Gastrocnemius medialis (tissue), 4 donors: Measurements from ENCODE around the gene ACKR2. TPM values are rescaled to one million over a fixed set of nuclear protein-coding genes. Genes with fewer than 3 reads are reported as not detected.

ENCODE experiments used
- ATAC-seq, 2 donors: fragments of 150-250 bp; one replicate each; pipeline ENCODE4 v1.9.1; 2016
- DNase-seq, 2 donors: peaks; one replicate each; pipeline ENCODE4 v3.0.0-alpha.2; 2019
- H3K27ac ChIP-seq, 4 donors: fragments of 200-600 bp; sonication (generic); 1 replicate in 1 of 4; 2 replicates in 3 of 4; pipeline ENCODE4 v1.5.1; 2016 to 2018; ENCODE audit warnings: mild to moderate bottlenecking in 2 of 4, moderate library complexity in 1 of 4
- H3K27me3 ChIP-seq, 3 donors: fragments of 200-600 bp; sonication (generic) in 2 of 3; 1 replicate in 1 of 3; 2 replicates in 2 of 3; pipeline versions ENCODE4 v1.5.1 to v1.6.0; 2016 to 2019; ENCODE audit warnings: mild to moderate bottlenecking in 1 of 3, moderate library complexity in 1 of 3
- H3K36me3 ChIP-seq, 2 donors: fragments of 200-600 bp; sonication (generic) in 1 of 2; one replicate each; pipeline ENCODE4 v1.5.1; 2017 to 2018
- H3K4me1 ChIP-seq, 2 donors: fragments of 200-600 bp; sonication (generic) in 1 of 2; one replicate each; pipeline ENCODE4 v1.5.1; 2016 to 2017; ENCODE audit warnings: mild to moderate bottlenecking in 2 of 2
- H3K4me3 ChIP-seq, 4 donors: fragments of 200-600 bp; sonication (generic) in 3 of 4; 1 replicate in 1 of 4; 2 replicates in 3 of 4; pipeline ENCODE4 v1.5.1; 2016 to 2019; ENCODE audit warnings: mild to moderate bottlenecking in 2 of 4
- H3K9me3 ChIP-seq, 3 donors: fragments of 200-600 bp; sonication (generic) in 2 of 3; 1 replicate in 1 of 3; 2 replicates in 2 of 3; pipeline ENCODE4 v1.5.1; 2016 to 2019
- CTCF ChIP-seq, 5 experiments: fragments of 450-650 bp in 3 of 5; fragments of 200-600 bp in 2 of 5; sonication (generic) in 2 of 5; IDR thresholded peaks in 4 of 5; conservative IDR thresholded peaks in 1 of 5; 1 replicate in 4 of 5; 2 replicates in 1 of 5; pipeline ENCODE4 v1.5.1; 2016 to 2019; ENCODE audit warnings: antibody characterized with exemption in 5 of 5, mild to moderate bottlenecking in 3 of 5, moderate library complexity in 3 of 5
- POLR2A ChIP-seq, 2 donors: fragments of 450-650 bp; IDR thresholded peaks; one replicate each; pipeline ENCODE4 v1.6.1; 2017; ENCODE audit warnings: antibody characterized with exemption in 2 of 2, mild to moderate bottlenecking in 2 of 2, moderate library complexity in 2 of 2
- in situ Hi-C, 4 donors: fragments of 200-750 bp; cut with MboI; loops; one replicate each; pipeline versions ENCODE4 v1.15.0 to v1.8.0; 2017; ENCODE audit warnings: low sequenced_read_pairs in 4 of 4
- intact Hi-C: fragments of 100-400 bp; cut with DNase I; formaldehyde crosslinking; loops from one replicate; pipeline ENCODE4 v1.15.1; 2023; ENCODE audit warnings: low total_unique reads
- total RNA-seq, 4 donors: library from RNA; depleted of rRNA; stranded (reverse); fragments of >200 nt; gene quantifications; one replicate each; pipeline versions ENCODE4 v1.1.0 to v1.2.3, GENCODE V29; 2016

The ACKR2 gene
- total RNA-seq, 4 donors from 2014 or later: 0.23 to 1.1 (median 0.51) TPM; not detected in 1

DNA sequence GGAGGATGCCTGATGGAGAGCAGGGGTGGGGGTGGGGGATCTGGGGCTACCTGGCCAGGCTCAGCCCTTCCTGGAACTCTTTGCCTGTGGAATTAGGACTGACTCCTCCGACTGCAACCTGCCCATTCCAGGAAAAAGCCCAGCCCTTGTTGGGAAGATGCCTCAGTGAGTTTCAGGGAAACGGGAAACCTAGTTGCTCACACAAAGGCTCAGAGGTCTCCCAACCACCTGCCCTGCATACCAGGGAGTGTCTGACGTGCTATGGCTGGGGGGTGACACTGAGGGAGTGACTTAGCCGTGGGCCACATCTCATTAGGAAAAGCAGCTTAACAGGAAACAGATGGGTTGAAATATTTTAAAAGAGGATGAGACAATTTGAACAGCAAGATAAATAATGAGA is 38.5 kb downstream of the ACKR2 start:
- ATAC-seq: no peak
- in situ Hi-C loops (no loop called here), intact Hi-C loops (no loop called here)

GRCh38 chr3:42849017-42849416 is 39.8 kb downstream of the ACKR2 start:
- in situ Hi-C loops: no loop called here
- H3K4me1 ChIP-seq: peaks cover 21 to 38% of the 10 kb centered on the region in 2 donors
- peak overlapping the region; percentile 57 to 82 (median 63) for H3K27ac ChIP-seq
- no peak for TF ChIP-seq POLR2A (IDR thresholded peaks at IDR 0.05)
- no peak for TF ChIP-seq CTCF (IDR thresholded peaks at IDR 0.05 in 4 of 5, conservative IDR thresholded peaks at IDR 0.05 in 1 of 5)
- no peak overlapping the region for H3K4me3 ChIP-seq
- H3K27me3 ChIP-seq: no peaks in the 10 kb centered on the region
- no peaks in the 10 kb centered on the region for H3K9me3 ChIP-seq
- intact Hi-C loops: no loop called here
- ATAC-seq (peak; percentile 86 to 87), DNase-seq (peak; percentile 54 to 55)
- no peaks in the 10 kb centered on the region for H3K36me3 ChIP-seq

More for the DNA sequence above, 38.5 kb downstream of the ACKR2 start:
- H3K27me3 ChIP-seq: no peaks in the 10 kb centered on the region
- H3K36me3 ChIP-seq: no peaks in the 10 kb centered on the region
- TF ChIP-seq CTCF (IDR thresholded peaks at IDR 0.05 in 4 of 5, conservative IDR thresholded peaks at IDR 0.05 in 1 of 5) (no peak), POLR2A (IDR thresholded peaks at IDR 0.05) (no peak)
- peaks cover 12 to 27% of the 10 kb centered on the region in 2 donors for H3K4me1 ChIP-seq
- H3K27ac ChIP-seq: peak overlapping the region in 2 of 4 donors; percentile 9 to 43
- no peaks in the 10 kb centered on the region for H3K9me3 ChIP-seq
- no peak for DNase-seq
- H3K4me3 ChIP-seq: no peak overlapping the region

- no peak overlapping the region for H3K4me3 ChIP-seq
- no peaks in the 10 kb centered on the region for H3K27me3 ChIP-seq
- H3K9me3 ChIP-seq: no peaks in the 10 kb centered on the region
- no peak for TF ChIP-seq CTCF (IDR thresholded peaks at IDR 0.05 in 4 of 5, conservative IDR thresholded peaks at IDR 0.05 in 1 of 5)
- in situ Hi-C loops (no loop called here), intact Hi-C loops (no loop called here)
- H3K36me3 ChIP-seq: no peaks in the 10 kb centered on the region
- no peak for DNase-seq
- no peak overlapping the region for H3K27ac ChIP-seq
- no peak for ATAC-seq
- peaks cover 21 to 40% of the 10 kb centered on the region in 2 donors for H3K4me1 ChIP-seq
Measured at GRCh38 chr3:42850263-42850662, 41.0 kb downstream of the ACKR2 start.

DNA sequence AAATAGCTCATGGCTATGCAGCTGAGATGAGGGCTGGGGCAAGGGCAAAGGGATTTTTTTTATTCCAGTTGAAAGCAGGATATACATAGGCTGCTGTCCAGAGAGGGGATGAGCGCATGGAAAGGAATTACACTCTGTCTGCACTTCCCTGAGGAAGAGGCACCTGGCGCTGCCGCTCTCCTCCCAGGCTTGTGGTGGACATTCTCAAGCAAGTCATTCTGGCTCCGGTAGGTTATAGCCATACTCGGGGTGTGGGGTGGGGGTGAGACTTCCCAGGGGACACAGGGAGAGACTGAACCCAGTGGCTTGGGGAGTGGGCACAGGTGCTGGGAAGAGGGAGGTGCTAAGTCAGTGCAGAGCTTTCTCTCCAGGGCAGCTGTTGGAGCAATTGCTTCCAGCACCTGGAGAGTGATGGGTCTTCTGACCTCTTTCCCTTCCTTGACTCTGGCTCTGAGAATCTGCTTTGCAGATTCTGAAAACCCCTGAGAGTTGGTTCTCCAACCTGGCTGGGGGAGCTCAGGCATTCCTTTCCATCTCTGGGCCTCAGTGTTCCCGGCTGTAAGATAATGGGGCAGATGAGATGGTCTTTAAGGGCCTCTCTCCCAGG is 42.1 kb downstream of the ACKR2 start:
- DNase-seq: no peak
- TF ChIP-seq POLR2A (IDR thresholded peaks at IDR 0.05): no peak
- TF ChIP-seq CTCF (IDR thresholded peaks at IDR 0.05 in 4 of 5, conservative IDR thresholded peaks at IDR 0.05 in 1 of 5): no peak
- H3K9me3 ChIP-seq: no peaks in the 10 kb centered on the region
- no peaks in the 10 kb centered on the region for H3K27me3 ChIP-seq
- no peak overlapping the region for H3K4me3 ChIP-seq
- no peaks in the 10 kb centered on the region for H3K36me3 ChIP-seq
- H3K27ac ChIP-seq: peak overlapping the region in 1 of 4 donors; percentile 47
- peaks cover 16 to 35% of the 10 kb centered on the region in 2 donors for H3K4me1 ChIP-seq
- intact Hi-C loops (no loop called here), in situ Hi-C loops (no loop called here)
- no peak for ATAC-seq

- intact Hi-C loops: no loop called here
- peak overlapping the region in 3 of 4 donors; percentile 14 to 47 (median 36) for H3K27ac ChIP-seq
- peak; percentile 29 to 37 for DNase-seq
- peaks cover 12 to 30% of the 10 kb centered on the region in 2 donors for H3K4me1 ChIP-seq
- H3K36me3 ChIP-seq: no peaks in the 10 kb centered on the region
- TF ChIP-seq CTCF (IDR thresholded peaks at IDR 0.05 in 4 of 5, conservative IDR thresholded peaks at IDR 0.05 in 1 of 5): no peak
- TF ChIP-seq POLR2A (IDR thresholded peaks at IDR 0.05): no peak
- in situ Hi-C loops: no loop called here
- no peaks in the 10 kb centered on the region for H3K9me3 ChIP-seq
- H3K4me3 ChIP-seq: no peak overlapping the region
- peak; percentile 48 to 57 for ATAC-seq
- no peaks in the 10 kb centered on the region for H3K27me3 ChIP-seq
Measured at GRCh38 chr3:42852441-42852840, 43.2 kb downstream of the ACKR2 start.
